B cell (primary cell): ENCODE measurements around the gene HYPK. TPM values are rescaled to one million over a fixed set of nuclear protein-coding genes. Genes with fewer than 3 reads are reported as not detected.

Experiments used
- ATAC-seq: fragments of 200-7000 bp; cut with Tn5 transposase; one replicate; pipeline ENCODE4 v1.10.0; 2021; ENCODE audit warnings: low read depth, mild to moderate bottlenecking, moderate number of reproducible peaks, moderate library complexity
- CTCF ChIA-PET: fragments of 350-600 bp; sonication (Branson Sonifier 250); formaldehyde crosslinking; loops from one replicate; lab custom pipeline; 2021; ENCODE audit warnings: antibody characterized with exemption, inconsistent platforms; lab: Charles Lee
- POLR2A ChIA-PET: fragments of 350-600 bp; sonication (Branson Sonifier 250); formaldehyde crosslinking; loops from one replicate; lab custom pipeline; 2021; ENCODE audit warnings: antibody characterized with exemption; lab: Charles Lee
- DNase-seq: peaks from one replicate; pipeline ENCODE4 v3.0.0; 2013
- H2AFZ ChIP-seq: 2 replicates; pipeline ENCODE4 v1.6.1; 2012; ENCODE audit warnings: mild to moderate bottlenecking, low read depth, low read length; ENCODE audit not compliant: insufficient read depth, poor library complexity, severe bottlenecking
- H3K27ac ChIP-seq, 2 donors: 1 replicate in 1 of 2; 2 replicates in 1 of 2; pipeline ENCODE4 v1.5.1; 2012 to 2013; ENCODE audit warnings: low read length in 2 of 2, mild to moderate bottlenecking in 2 of 2, moderate library complexity in 1 of 2
- H3K27me3 ChIP-seq, 4 experiments: fragments of 200-600 bp in 1 of 4; sonication (generic) in 1 of 4; replicated peaks in 1 of 4; 1 replicate in 2 of 4; 2 replicates in 2 of 4; pipeline versions ENCODE4 v1.6.1 to v1.7.0; 2013 to 2016; ENCODE audit warnings: low read length in 3 of 4, mild to moderate bottlenecking in 2 of 4, mixed read lengths in 1 of 4, moderate library complexity in 1 of 4; ENCODE audit not compliant: insufficient read depth in 4 of 4, control insufficient read depth in 3 of 4; ENCODE audit errors: control extremely low read depth in 1 of 4
- H3K36me3 ChIP-seq, 2 experiments: replicated peaks in 1 of 2; 1 replicate in 1 of 2; 2 replicates in 1 of 2; pipeline versions ENCODE4 v1.6.1 to v1.7.1; 2013; ENCODE audit warnings: low read length in 1 of 2; ENCODE audit not compliant: insufficient read depth in 2 of 2, control insufficient read depth in 1 of 2; ENCODE audit errors: control extremely low read depth in 1 of 2, extremely low read depth in 1 of 2
- H3K4me1 ChIP-seq, 2 donors: fragments of 200-600 bp in 1 of 2; sonication (generic) in 1 of 2; 1 replicate in 1 of 2; 2 replicates in 1 of 2; pipeline versions ENCODE4 v1.5.1 to v1.6.1; 2013 to 2017; ENCODE audit warnings: low read length in 2 of 2; ENCODE audit not compliant: control insufficient read depth in 2 of 2, insufficient read depth in 2 of 2
- H3K4me2 ChIP-seq: replicated peaks from 2 replicates; pipeline ENCODE3; 2012; ENCODE audit warnings: mild to moderate bottlenecking, low read depth, low read length; ENCODE audit not compliant: poor library complexity, severe bottlenecking
- H3K4me3 ChIP-seq, 5 experiments: fragments of 200-600 bp in 1 of 5; sonication (generic) in 1 of 5; 1 replicate in 3 of 5; 2 replicates in 2 of 5; pipeline versions ENCODE4 v1.5.1 to v1.7.0; 2011 to 2016; ENCODE audit warnings: low read length in 4 of 5, mild to moderate bottlenecking in 4 of 5, low read depth in 2 of 5, control low read depth in 1 of 5, moderate library complexity in 1 of 5; ENCODE audit not compliant: insufficient read depth in 1 of 5; ENCODE audit errors: control extremely low read depth in 1 of 5, extremely low read depth in 1 of 5
- H3K79me2 ChIP-seq: fragments of 200-600 bp; sonication (generic); one replicate; pipeline ENCODE4 v1.6.0; 2016; ENCODE audit warnings: low read length; ENCODE audit not compliant: control insufficient read depth, insufficient read depth
- H3K9ac ChIP-seq: fragments of 200-600 bp; sonication (generic); 2 replicates; pipeline ENCODE4 v1.6.1; 2017; ENCODE audit warnings: mild to moderate bottlenecking, low read length, moderate library complexity
- H3K9me3 ChIP-seq, 3 donors: one replicate each; pipeline versions ENCODE4 v1.6.1 to v1.7.1; 2013; ENCODE audit warnings: low read length in 2 of 3; ENCODE audit not compliant: control insufficient read depth in 2 of 3, insufficient read depth in 1 of 3; ENCODE audit errors: control extremely low read depth in 1 of 3
- H4K20me1 ChIP-seq: 2 replicates; pipeline ENCODE4 v1.6.0; 2012; ENCODE audit warnings: mild to moderate bottlenecking, low read length; ENCODE audit not compliant: insufficient read depth, control insufficient read depth, poor library complexity, severe bottlenecking
- H3K27ac Mint-ChIP-seq: one replicate; pipeline ENCODE4 v1.8.0; 2021; ENCODE audit warnings: mixed read lengths
- H3K27me3 Mint-ChIP-seq: one replicate; pipeline ENCODE4 v1.8.0; 2021; ENCODE audit warnings: mixed read lengths
- H3K4me1 Mint-ChIP-seq: one replicate; pipeline ENCODE4 v1.8.0; 2021; ENCODE audit warnings: mixed read lengths
- H3K4me3 Mint-ChIP-seq: one replicate; pipeline ENCODE4 v1.8.0; 2021; ENCODE audit warnings: mixed read lengths
- H3K9me3 Mint-ChIP-seq: one replicate; pipeline ENCODE4 v1.8.0; 2022; ENCODE audit warnings: mixed read lengths; ENCODE audit not compliant: insufficient read depth
- CTCF ChIP-seq: fragments of 200-600 bp; IDR thresholded peaks from one replicate; pipeline ENCODE4 v1.8.0; 2022; ENCODE audit warnings: antibody characterized with exemption, mild to moderate bottlenecking
- EZH2 ChIP-seq: IDR thresholded peaks from 2 replicates; pipeline ENCODE4 v1.6.1; 2012; ENCODE audit warnings: borderline replicate concordance, low read depth, mild to moderate bottlenecking, moderate library complexity, low read length; ENCODE audit not compliant: insufficient read depth, poor library complexity, severe bottlenecking
- WGBS: methylation state at CpG from one replicate; pipeline ENCODE4 v1.1.5; 2013; ENCODE audit warnings: missing lambda C conversion rate; ENCODE audit not compliant: insufficient coverage; 5-methylcytosine and 5-hydroxymethylcytosine counted together
- intact Hi-C: fragments of 100-400 bp; cut with micrococcal nuclease; formaldehyde crosslinking; loops from one replicate; pipeline ENCODE4 v1.10.0; 2022
- polyA plus RNA-seq: library from polyadenylated mRNA; depleted of rRNA; stranded (reverse); fragments of >200 nt; gene quantifications from 2 replicates; pipeline ENCODE4 v1.2.3, GENCODE V29; 2012
- total RNA-seq, 2 donors: library from RNA; stranded (reverse); fragments of 120-200 nt in 1 of 2; gene quantifications; 1 replicate in 1 of 2; 2 replicates in 1 of 2; pipeline versions ENCODE4 v1.2.3 to v1.2.4, GENCODE V29; 2013 to 2022

HYPK gene
- total and polyA plus RNA-seq, 2 donors (not counting 1 experiment from before 2014, with no cell fraction given), result 23.5 to 25.7 TPM

- WGBS, result 100% methylated on average over 2 of the region's 2 CpGs
- Mint-ChIP-seq H3K27ac (no peak overlapping the region), H3K4me1 (peaks cover 33% of the 10 kb centered on the region), H3K4me3 (no peak overlapping the region), H3K27me3 (no peaks in the 10 kb centered on the region), H3K9me3 (no peaks in the 10 kb centered on the region)
- TF ChIP-seq CTCF, result no peak
- no peak for TF ChIP-seq EZH2
- no peak for DNase-seq
- Histone ChIP-seq H3K4me2 (no peak overlapping the region), H3K9me3 (no peaks in the 10 kb centered on the region), H3K79me2 (peaks cover 10% of the 10 kb centered on the region), H3K36me3 (peaks cover 15 to 66% of the 10 kb centered on the region in 2 experiments), H3K9ac (no peak overlapping the region), H4K20me1 (peaks cover 57% of the 10 kb centered on the region), H3K4me3 (no peak overlapping the region), H3K27ac (no peak overlapping the region), H3K4me1 (peaks cover 9 to 19% of the 10 kb centered on the region in 2 donors), H2AFZ (no peak overlapping the region), H3K27me3 (no peaks in the 10 kb centered on the region)
- intact Hi-C loops, result no loop called here
- ChIA-PET CTCF (interaction anchor here (0.6 to 11.4 kb wide), 6 partner anchors 11 to 35 kb away, joined by 3 to 150 read pairs (median 6); partner anchors contain the start of genes PDIA3 and SERF2), POLR2A (interaction anchor here (0.6 kb wide), 1 partner anchor 37 kb away, joined by 5 read pairs; no protein-coding TSS in a partner anchor)
- no peak for ATAC-seq
Observed at GRCh38 chr15:43771816-43772215, 28.6 kb upstream of the HYPK start.

GRCh38 chr15:43772624-43773023, 27.8 kb upstream of the HYPK start:
- peaks cover 10% of the 10 kb centered on the region for H3K79me2 ChIP-seq
- Mint-ChIP-seq H3K27ac (no peak overlapping the region), H3K27me3 (no peaks in the 10 kb centered on the region), H3K9me3 (no peaks in the 10 kb centered on the region), H3K4me3 (no peak overlapping the region), H3K4me1 (peaks cover 40% of the 10 kb centered on the region)
- peaks cover 57% of the 10 kb centered on the region for H4K20me1 ChIP-seq
- no peak overlapping the region for H3K4me3 ChIP-seq
- no peaks in the 10 kb centered on the region for H3K27me3 ChIP-seq
- peaks cover 15 to 60% of the 10 kb centered on the region in 2 experiments for H3K36me3 ChIP-seq
- H3K9me3 ChIP-seq, result no peaks in the 10 kb centered on the region
- intact Hi-C loops, result no loop called here
- no peak overlapping the region for H3K27ac ChIP-seq
- no peak for ATAC-seq
- ChIA-PET POLR2A (interaction anchor here (1.0 kb wide), 1 partner anchor 52 kb away, joined by 3 read pairs; the partner anchor contains the start of gene MFAP1), CTCF (interaction anchor here (4.4 to 11.4 kb wide), 2 partner anchors 17 to 22 kb away, joined by 24 to 150 read pairs; partner anchors contain the start of gene SERF2)
- DNase-seq, result no peak
- no peak for TF ChIP-seq CTCF
- no peak for TF ChIP-seq EZH2
- no peak overlapping the region for H3K4me2 ChIP-seq
- no peak overlapping the region for H2AFZ ChIP-seq
- no peak overlapping the region for H3K9ac ChIP-seq
- H3K4me1 ChIP-seq, result peaks cover 11 to 23% of the 10 kb centered on the region in 2 donors
